ENCODE data around the gene OR11A1. TPM values are rescaled to one million over a fixed set of nuclear protein-coding genes. Genes with fewer than 3 reads are reported as not detected.

Gene OR11A1
- total and polyA plus RNA-seq, 2 donors (not counting 3 experiments of a cell fraction or from before 2014, with no cell fraction given) = not detected

DNA sequence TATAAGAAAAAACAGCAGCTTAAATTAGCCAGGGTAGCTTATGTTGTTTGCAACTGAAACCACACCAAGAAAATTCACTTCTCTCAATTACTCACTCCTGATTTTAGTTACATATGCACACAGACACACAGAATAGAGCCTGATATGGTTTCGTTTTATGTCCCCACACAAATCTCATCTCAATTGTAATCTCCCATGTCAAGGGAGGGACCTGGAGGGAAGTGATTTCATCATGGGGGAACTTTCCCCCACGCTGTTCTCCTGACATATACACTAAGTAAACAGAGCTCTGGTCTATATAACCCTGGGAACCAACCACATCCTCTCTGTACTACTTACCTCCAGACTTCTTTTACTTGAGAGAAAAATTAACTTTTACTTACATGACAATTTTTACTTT, 32.3 kb downstream of the OR11A1 start:
- dilution Hi-C loops (cut with MboI; ENCODE audit: extremely low pct_ligation_motif_present, low sequenced_read_pairs) (no loop called here), intact Hi-C loops (cut with micrococcal nuclease) (no loop called here)
- H3K4me3 ChIP-seq (replicated peaks in 1 of 3; ENCODE audit: insufficient read depth in 1 of 3, low read depth in 1 of 3, low read length in 3 of 3) = no peak overlapping the region
- no peaks in the 10 kb centered on the region for H3K9me3 ChIP-seq (replicated peaks; ENCODE audit: control insufficient read depth, insufficient read depth, low read length)
- H3K27ac ChIP-seq (ENCODE audit: insufficient read depth, low read depth, low read length) = no peak overlapping the region
- no peak overlapping the region for H3K9ac ChIP-seq (replicated peaks; ENCODE audit: extremely low read depth, insufficient read depth, low read length)
- no peak for DNase-seq (ENCODE audit: low read depth, low spot score)
- no peaks in the 10 kb centered on the region for H3K79me2 ChIP-seq (ENCODE audit: control insufficient read depth, insufficient read depth, low read length)
- H2AFZ ChIP-seq (ENCODE audit: low read depth, low read length) = no peak overlapping the region
- H3K4me1 ChIP-seq (ENCODE audit: control insufficient read depth, extremely low read depth, insufficient read depth, low read length) = no peaks in the 10 kb centered on the region
- H3K36me3 ChIP-seq (ENCODE audit: control insufficient read depth in 2 of 2, extremely low read depth in 1 of 2, insufficient read depth in 2 of 2, low read length in 2 of 2) = no peaks in the 10 kb centered on the region
- H3K9me1 ChIP-seq (replicated peaks; ENCODE audit: control insufficient read depth, extremely low read depth, insufficient read depth, low read length) = no peaks in the 10 kb centered on the region
- H3K4me2 ChIP-seq (ENCODE audit: insufficient read depth, low read length) = no peak overlapping the region
- no TSS peak for BruUV-seq (replicated peaks)
- POLR2A ChIA-PET = no interaction called here
- CTCF ChIA-PET = no interaction called here
- no peak for FAIRE-seq
- H4K20me1 ChIP-seq (replicated peaks; ENCODE audit: control insufficient read depth, extremely low read depth, insufficient read depth, low read length) = no peaks in the 10 kb centered on the region
- TF ChIP-seq GATA2 (IDR thresholded peaks at IDR 0.05; ENCODE audit: insufficient read depth, insufficient read length, low read depth, low read length) = no peak
- TF ChIP-seq MYC (IDR thresholded peaks at IDR 0.05; ENCODE audit: low read depth, low read length) = no peak
- no peaks in the 10 kb centered on the region for H3K27me3 ChIP-seq (ENCODE audit: control insufficient read depth in 2 of 2, insufficient read depth in 2 of 2, low read length in 2 of 2)

DNA sequence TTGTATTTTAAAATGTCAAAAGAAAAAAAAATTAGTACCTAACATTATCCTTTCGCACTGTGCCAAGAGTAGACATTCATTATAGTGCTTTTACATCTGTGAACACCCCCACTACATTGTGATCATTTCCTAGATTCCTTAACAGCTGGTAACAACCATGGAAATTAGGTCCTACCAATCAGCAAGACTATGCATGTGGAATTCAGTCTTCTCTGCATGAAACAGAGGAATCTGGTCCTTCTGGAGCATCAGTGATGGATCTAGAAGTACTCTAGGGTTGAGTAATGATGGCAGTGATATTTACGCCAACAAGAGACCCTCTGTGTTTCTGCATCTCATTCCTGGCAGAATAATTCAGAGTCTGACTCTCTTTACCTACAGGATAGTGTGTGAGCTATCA, 32.7 kb downstream of the OR11A1 start:
- CTCF ChIA-PET = no interaction called here
- no peaks in the 10 kb centered on the region for H3K4me1 ChIP-seq (ENCODE audit: control insufficient read depth, extremely low read depth, insufficient read depth, low read length)
- dilution Hi-C loops (cut with MboI; ENCODE audit: extremely low pct_ligation_motif_present, low sequenced_read_pairs) = no loop called here
- no peak overlapping the region for H3K4me3 ChIP-seq (replicated peaks in 1 of 3; ENCODE audit: insufficient read depth in 1 of 3, low read depth in 1 of 3, low read length in 3 of 3)
- no peak overlapping the region for H3K27ac ChIP-seq (ENCODE audit: insufficient read depth, low read depth, low read length)
- H3K36me3 ChIP-seq (ENCODE audit: control insufficient read depth in 2 of 2, extremely low read depth in 1 of 2, insufficient read depth in 2 of 2, low read length in 2 of 2) = no peaks in the 10 kb centered on the region
- DNase-seq (ENCODE audit: low read depth, low spot score) (no peak), FAIRE-seq (no peak)
- no peaks in the 10 kb centered on the region for H3K9me1 ChIP-seq (replicated peaks; ENCODE audit: control insufficient read depth, extremely low read depth, insufficient read depth, low read length)
- H3K27me3 ChIP-seq (ENCODE audit: control insufficient read depth in 2 of 2, insufficient read depth in 2 of 2, low read length in 2 of 2) = no peaks in the 10 kb centered on the region
- no peak overlapping the region for H2AFZ ChIP-seq (ENCODE audit: low read depth, low read length)
- H3K4me2 ChIP-seq (ENCODE audit: insufficient read depth, low read length) = no peak overlapping the region
- no peaks in the 10 kb centered on the region for H4K20me1 ChIP-seq (replicated peaks; ENCODE audit: control insufficient read depth, extremely low read depth, insufficient read depth, low read length)
- H3K9ac ChIP-seq (replicated peaks; ENCODE audit: extremely low read depth, insufficient read depth, low read length) = no peak overlapping the region
- H3K9me3 ChIP-seq (replicated peaks; ENCODE audit: control insufficient read depth, insufficient read depth, low read length) = no peaks in the 10 kb centered on the region
- no peaks in the 10 kb centered on the region for H3K79me2 ChIP-seq (ENCODE audit: control insufficient read depth, insufficient read depth, low read length)
- BruUV-seq (replicated peaks) = no TSS peak
- no peak for TF ChIP-seq GATA2 (IDR thresholded peaks at IDR 0.05; ENCODE audit: insufficient read depth, insufficient read length, low read depth, low read length)
- TF ChIP-seq POLR2AphosphoS5 (IDR thresholded peaks at IDR 0.05; ENCODE audit: insufficient read depth, low read depth, low read length) = no peak
- no peak for TF ChIP-seq FOS (IDR thresholded peaks at IDR 0.05; ENCODE audit: borderline replicate concordance, insufficient read depth, low read length)
- TF ChIP-seq, protein P1, sequence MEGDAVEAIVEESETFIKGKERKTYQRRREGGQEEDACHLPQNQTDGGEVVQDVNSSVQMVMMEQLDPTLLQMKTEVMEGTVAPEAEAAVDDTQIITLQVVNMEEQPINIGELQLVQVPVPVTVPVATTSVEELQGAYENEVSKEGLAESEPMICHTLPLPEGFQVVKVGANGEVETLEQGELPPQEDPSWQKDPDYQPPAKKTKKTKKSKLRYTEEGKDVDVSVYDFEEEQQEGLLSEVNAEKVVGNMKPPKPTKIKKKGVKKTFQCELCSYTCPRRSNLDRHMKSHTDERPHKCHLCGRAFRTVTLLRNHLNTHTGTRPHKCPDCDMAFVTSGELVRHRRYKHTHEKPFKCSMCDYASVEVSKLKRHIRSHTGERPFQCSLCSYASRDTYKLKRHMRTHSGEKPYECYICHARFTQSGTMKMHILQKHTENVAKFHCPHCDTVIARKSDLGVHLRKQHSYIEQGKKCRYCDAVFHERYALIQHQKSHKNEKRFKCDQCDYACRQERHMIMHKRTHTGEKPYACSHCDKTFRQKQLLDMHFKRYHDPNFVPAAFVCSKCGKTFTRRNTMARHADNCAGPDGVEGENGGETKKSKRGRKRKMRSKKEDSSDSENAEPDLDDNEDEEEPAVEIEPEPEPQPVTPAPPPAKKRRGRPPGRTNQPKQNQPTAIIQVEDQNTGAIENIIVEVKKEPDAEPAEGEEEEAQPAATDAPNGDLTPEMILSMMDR (IDR thresholded peaks at IDR 0.05; ENCODE audit: extremely low read depth in 1 of 2, insufficient read depth in 1 of 2, low read depth in 1 of 2, low read length in 2 of 2) = no peak
- no peak for TF ChIP-seq JUN (IDR thresholded peaks at IDR 0.05; ENCODE audit: borderline replicate concordance, insufficient read depth, insufficient read length, low read depth)
- TF ChIP-seq EZH2 (IDR thresholded peaks at IDR 0.05; ENCODE audit: borderline replicate concordance, low read depth, low read length, severe bottlenecking) = no peak
- TF ChIP-seq POLR2A (IDR thresholded peaks at IDR 0.05; ENCODE audit: low read depth, low read length) = no peak
- TF ChIP-seq, protein P2, sequence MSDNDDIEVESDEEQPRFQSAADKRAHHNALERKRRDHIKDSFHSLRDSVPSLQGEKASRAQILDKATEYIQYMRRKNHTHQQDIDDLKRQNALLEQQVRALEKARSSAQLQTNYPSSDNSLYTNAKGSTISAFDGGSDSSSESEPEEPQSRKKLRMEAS (IDR thresholded peaks at IDR 0.05; ENCODE audit: insufficient read depth, insufficient read length) = no peak
- no peak for TF ChIP-seq MYC (IDR thresholded peaks at IDR 0.05; ENCODE audit: low read depth, low read length)
- intact Hi-C loops (cut with micrococcal nuclease) = no loop called here
- POLR2A ChIA-PET = no interaction called here

Measured in endothelial cell of umbilical vein (primary cell).